Fibroblast of villous mesenchyme (primary cell): ENCODE results near the gene CUZD1. TPM values are rescaled to one million over a fixed set of nuclear protein-coding genes. Genes with fewer than 3 reads are reported as not detected.

Experiments used
- DNase-seq: peaks from one replicate; pipeline ENCODE4 v3.0.0-alpha.2; 2010; ENCODE audit warnings: low read depth
- H3K4me3 ChIP-seq: 2 replicates; pipeline ENCODE4 v1.5.1; 2011; ENCODE audit warnings: low read depth, mild to moderate bottlenecking, low read length
- CTCF ChIP-seq: IDR thresholded peaks from 2 replicates; pipeline ENCODE4 v1.5.1; 2012; ENCODE audit warnings: low read depth, mild to moderate bottlenecking, low read length; ENCODE audit not compliant: insufficient read depth
- total RNA-seq: library from RNA; depleted of rRNA; stranded (reverse); fragments of >200 nt; gene quantifications from 2 replicates; pipeline ENCODE4 v1.2.3, GENCODE V29; 2012

Gene CUZD1
- total RNA-seq, 1 donor, result 0.43 TPM

GRCh38 chr10:122847782-122848604, 2.3 kb upstream of the CUZD1 start:
- H3K4me3 ChIP-seq, result no peak overlapping the region
- no peak for TF ChIP-seq CTCF
- DNase-seq, result no peak

- no peak for TF ChIP-seq CTCF
- H3K4me3 ChIP-seq, result no peak overlapping the region
- no peak for DNase-seq
Measured at GRCh38 chr10:122844146-122844545, 1.5 kb downstream of the CUZD1 start.

- no peak overlapping the region for H3K4me3 ChIP-seq
- TF ChIP-seq CTCF, result no peak
- DNase-seq, result no peak
Measured at GRCh38 chr10:122841569-122841968, 4.1 kb downstream of the CUZD1 start.

- no peak for TF ChIP-seq CTCF
- DNase-seq, result no peak
- no peak overlapping the region for H3K4me3 ChIP-seq
Measured at GRCh38 chr10:122839505-122839904, 6.2 kb downstream of the CUZD1 start.

- no peak for TF ChIP-seq CTCF
- no peak for DNase-seq
- no peak overlapping the region for H3K4me3 ChIP-seq
Measured at GRCh38 chr10:122838880-122839279, 6.8 kb downstream of the CUZD1 start.

- no peak overlapping the region for H3K4me3 ChIP-seq
- no peak for DNase-seq
- no peak for TF ChIP-seq CTCF
Measured at GRCh38 chr10:122835908-122836307, 9.7 kb downstream of the CUZD1 start.

- no peak for TF ChIP-seq CTCF
- no peak for DNase-seq
- H3K4me3 ChIP-seq, result no peak overlapping the region
Measured at GRCh38 chr10:122830965-122831353, 14.7 kb downstream of the CUZD1 start.
